Calu3 (cell line): ENCODE results near the gene EYS. TPM values are rescaled to one million over a fixed set of nuclear protein-coding genes. Genes with fewer than 3 reads are reported as not detected.

Source experiments
- BruUV-seq: library from RNA; stranded (reverse); fragments of 400-500 nt; replicated peaks from 2 replicates; lab custom pipeline; 2021; lab: Mats Ljungman, UMichigan
- CTCF ChIA-PET: fragments of 300-600 bp; sonication (Branson Sonifier 250); formaldehyde crosslinking; loops from one replicate; lab custom pipeline; 2022; ENCODE audit warnings: antibody characterized with exemption; lab: Charles Lee
- DNase-seq: peaks from one replicate; pipeline ENCODE4 v3.0.0; 2022
- H3K27ac Mint-ChIP-seq: one replicate; pipeline ENCODE4 v1.8.0; 2022; ENCODE audit warnings: mixed read lengths; ENCODE audit not compliant: unreplicated experiment
- H3K27me3 Mint-ChIP-seq: one replicate; pipeline ENCODE4 v1.8.0; 2022; ENCODE audit warnings: mixed read lengths; ENCODE audit not compliant: unreplicated experiment
- H3K36me3 Mint-ChIP-seq: one replicate; pipeline ENCODE4 v1.8.0; 2022; ENCODE audit warnings: mild to moderate bottlenecking, moderate library complexity, mixed read lengths; ENCODE audit not compliant: insufficient read depth, unreplicated experiment
- H3K4me1 Mint-ChIP-seq: one replicate; pipeline ENCODE4 v1.8.0; 2022; ENCODE audit warnings: mild to moderate bottlenecking, low read depth, mixed read lengths; ENCODE audit not compliant: unreplicated experiment
- H3K4me3 Mint-ChIP-seq: one replicate; pipeline ENCODE4 v1.8.0; 2022; ENCODE audit warnings: mild to moderate bottlenecking, low read depth, moderate library complexity, mixed read lengths; ENCODE audit not compliant: unreplicated experiment
- H3K9me3 Mint-ChIP-seq: one replicate; pipeline ENCODE4 v1.8.0; 2022; ENCODE audit warnings: low read depth, mixed read lengths; ENCODE audit not compliant: unreplicated experiment
- CTCF ChIP-seq: fragments of 200-600 bp; IDR thresholded peaks from one replicate; pipeline ENCODE4 v1.8.0; 2022; ENCODE audit warnings: antibody characterized with exemption; ENCODE audit not compliant: unreplicated experiment
- intact Hi-C: fragments of 100-400 bp; cut with micrococcal nuclease; formaldehyde crosslinking; loops from one replicate; pipeline ENCODE4 v1.10.0; 2022; ENCODE audit not compliant: unreplicated experiment
- total RNA-seq: library from RNA; stranded (reverse); gene quantifications from 2 replicates; pipeline ENCODE4 v1.2.3, GENCODE V29; 2022

The EYS gene
- total RNA-seq, 1 experiment from 2014 or later = not detected

GRCh38 chr6:64010666-64011065, 1696.4 kb downstream of the EYS start:
- intact Hi-C loops = loop anchor here (5.0 kb wide), 1 partner anchor 88 kb away; no protein-coding TSS in a partner anchor
- H3K36me3 Mint-ChIP-seq = no peaks in the 10 kb centered on the region
- no peak overlapping the region for H3K27ac Mint-ChIP-seq
- TF ChIP-seq CTCF = no peak
- H3K27me3 Mint-ChIP-seq = peaks cover 15% of the 10 kb centered on the region
- DNase-seq = no peak
- CTCF ChIA-PET = interaction anchor here (1.5 kb wide), 1 partner anchor 320 kb away, joined by 3 read pairs; no protein-coding TSS in a partner anchor
- no peaks in the 10 kb centered on the region for H3K9me3 Mint-ChIP-seq
- no peak overlapping the region for H3K4me3 Mint-ChIP-seq
- H3K4me1 Mint-ChIP-seq = no peaks in the 10 kb centered on the region
- no TSS peak for BruUV-seq

- BruUV-seq = no TSS peak
- H3K36me3 Mint-ChIP-seq = no peaks in the 10 kb centered on the region
- peaks cover 15% of the 10 kb centered on the region for H3K27me3 Mint-ChIP-seq
- no peak for DNase-seq
- H3K27ac Mint-ChIP-seq = no peak overlapping the region
- intact Hi-C loops = loop anchor here (5.0 kb wide), 1 partner anchor 88 kb away; no protein-coding TSS in a partner anchor
- no peak for TF ChIP-seq CTCF
- no peak overlapping the region for H3K4me3 Mint-ChIP-seq
- CTCF ChIA-PET = interaction anchor here (1.5 kb wide), 1 partner anchor 321 kb away, joined by 3 read pairs; no protein-coding TSS in a partner anchor
- no peaks in the 10 kb centered on the region for H3K4me1 Mint-ChIP-seq
- H3K9me3 Mint-ChIP-seq = no peaks in the 10 kb centered on the region
These were observed 1697.0 kb downstream of the EYS start for GRCh38 chr6:64010010-64010409.

- peaks cover 15% of the 10 kb centered on the region for H3K27me3 Mint-ChIP-seq
- H3K4me3 Mint-ChIP-seq = no peak overlapping the region
- no peak for TF ChIP-seq CTCF
- no peaks in the 10 kb centered on the region for H3K36me3 Mint-ChIP-seq
- CTCF ChIA-PET = no interaction called here
- intact Hi-C loops = no loop called here
- no peaks in the 10 kb centered on the region for H3K4me1 Mint-ChIP-seq
- H3K9me3 Mint-ChIP-seq = no peaks in the 10 kb centered on the region
- BruUV-seq = no TSS peak
- H3K27ac Mint-ChIP-seq = no peak overlapping the region
- no peak for DNase-seq
These were observed 1700.8 kb downstream of the EYS start for GRCh38 chr6:64006246-64006645.

- Mint-ChIP-seq H3K27ac (no peak overlapping the region), H3K9me3 (no peaks in the 10 kb centered on the region), H3K27me3 (no peaks in the 10 kb centered on the region), H3K4me3 (no peak overlapping the region), H3K36me3 (no peaks in the 10 kb centered on the region), H3K4me1 (no peaks in the 10 kb centered on the region)
- CTCF ChIA-PET = no interaction called here
- no TSS peak for BruUV-seq
- intact Hi-C loops = no loop called here
- DNase-seq = no peak
- TF ChIP-seq CTCF = no peak
These were observed 1706.1 kb downstream of the EYS start for GRCh38 chr6:64000818-64001491.
